GM18499 (cell line): ENCODE results near the gene HOXD12.

Experiments
- ATAC-seq: cut with Tn5 transposase; IDR thresholded peaks from one replicate; pipeline ENCODE4 v1.9.1; 2021; ENCODE audit warnings: moderate number of reproducible peaks; ENCODE audit not compliant: insufficient read depth, unreplicated experiment

The HOXD12 gene

DNA sequence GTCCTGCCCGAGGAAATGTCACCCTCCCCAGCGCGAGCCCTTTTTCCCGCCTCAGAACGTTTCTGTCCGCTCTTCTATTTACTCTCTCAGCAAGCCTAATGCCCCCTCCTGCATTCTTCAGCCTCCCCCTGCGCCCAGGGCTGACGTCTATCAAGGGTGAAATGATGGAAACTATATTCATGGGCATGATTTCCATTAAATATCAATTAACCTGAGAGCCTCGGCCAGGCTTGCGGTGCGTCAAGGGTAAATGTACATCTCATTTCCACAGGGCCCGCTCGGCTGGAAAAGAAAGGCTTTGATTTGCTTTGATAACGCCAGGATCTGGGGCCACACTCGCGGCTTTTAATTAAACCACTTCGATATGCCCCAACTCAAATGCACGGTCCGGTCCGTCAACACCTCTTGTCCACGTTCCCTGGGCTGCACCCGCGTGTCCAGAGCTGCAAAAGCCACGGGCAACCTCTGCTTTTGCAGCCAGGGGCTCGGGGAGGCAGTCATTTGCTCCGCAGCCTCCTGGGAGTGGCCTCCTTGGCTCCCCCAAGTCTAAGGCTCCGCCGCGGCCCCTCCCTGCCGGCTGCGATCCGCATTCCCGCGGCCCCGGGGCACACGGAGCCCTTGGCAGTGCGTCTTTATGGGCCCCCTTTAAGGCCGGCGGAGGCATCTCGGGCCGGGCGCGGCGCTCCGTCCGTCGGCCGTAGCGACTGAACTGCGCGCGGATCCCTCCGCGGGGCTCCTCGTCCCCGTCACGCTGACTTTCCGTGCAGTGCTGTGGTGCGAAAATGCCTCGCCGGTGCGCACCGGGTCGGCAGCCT is 29.6 kb downstream of the HOXD12 start, which contains the start of gene HOXD8:
HOXD8 (plus strand) TSS at position 724 of the 815 bp plus-strand sequence. CDS start 662 bp downstream, outside the sequence.
- no peak for ATAC-seq

DNA sequence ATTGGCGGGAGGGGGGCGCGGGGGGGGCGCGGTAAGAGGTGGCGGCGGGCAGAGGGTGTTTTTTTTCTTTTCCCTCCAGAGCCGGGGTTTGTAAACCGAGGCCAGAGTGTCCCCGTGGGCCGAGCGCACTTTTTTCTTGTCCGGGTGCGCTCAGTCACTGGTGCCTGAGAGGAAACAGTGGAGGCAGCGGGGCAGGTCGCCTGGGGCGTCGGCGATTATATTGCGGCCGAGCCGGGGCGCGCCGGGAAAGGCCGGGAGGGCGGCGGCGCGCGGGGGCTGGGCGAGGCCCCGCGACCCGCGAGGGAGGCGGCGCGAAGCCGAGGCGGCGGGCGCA is 30.2 kb downstream of the HOXD12 start:
- ATAC-seq: no peak

DNA sequence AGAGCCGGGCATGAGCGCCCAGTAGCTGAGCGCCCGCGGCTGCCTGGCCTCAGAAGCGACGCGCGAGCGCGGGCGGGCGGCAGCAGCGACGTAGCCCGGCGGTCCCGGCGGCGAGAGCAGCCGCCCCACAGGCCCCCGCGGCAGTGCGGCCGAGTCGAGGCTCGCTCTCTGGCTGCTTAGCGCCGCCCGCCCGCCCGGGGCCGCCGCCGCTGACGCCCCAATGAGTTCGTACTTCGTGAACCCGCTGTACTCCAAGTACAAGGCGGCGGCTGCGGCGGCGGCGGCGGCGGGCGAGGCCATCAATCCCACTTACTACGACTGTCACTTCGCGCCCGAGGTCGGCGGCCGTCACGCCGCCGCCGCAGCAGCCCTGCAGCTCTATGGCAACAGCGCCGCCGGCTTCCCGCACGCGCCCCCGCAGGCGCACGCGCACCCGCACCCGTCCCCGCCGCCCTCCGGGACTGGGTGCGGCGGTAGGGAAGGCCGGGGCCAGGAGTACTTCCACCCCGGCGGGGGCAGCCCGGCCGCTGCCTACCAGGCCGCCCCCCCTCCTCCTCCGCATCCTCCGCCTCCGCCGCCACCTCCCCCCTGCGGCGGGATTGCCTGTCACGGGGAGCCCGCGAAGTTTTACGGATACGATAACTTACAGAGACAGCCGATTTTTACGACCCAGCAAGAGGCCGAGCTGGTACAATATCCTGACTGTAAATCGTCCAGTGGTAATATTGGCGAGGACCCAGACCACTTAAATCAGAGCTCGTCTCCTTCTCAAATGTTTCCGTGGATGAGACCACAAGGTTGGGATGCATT is 30.8 kb downstream of the HOXD12 start:
- ATAC-seq: no peak

DNA sequence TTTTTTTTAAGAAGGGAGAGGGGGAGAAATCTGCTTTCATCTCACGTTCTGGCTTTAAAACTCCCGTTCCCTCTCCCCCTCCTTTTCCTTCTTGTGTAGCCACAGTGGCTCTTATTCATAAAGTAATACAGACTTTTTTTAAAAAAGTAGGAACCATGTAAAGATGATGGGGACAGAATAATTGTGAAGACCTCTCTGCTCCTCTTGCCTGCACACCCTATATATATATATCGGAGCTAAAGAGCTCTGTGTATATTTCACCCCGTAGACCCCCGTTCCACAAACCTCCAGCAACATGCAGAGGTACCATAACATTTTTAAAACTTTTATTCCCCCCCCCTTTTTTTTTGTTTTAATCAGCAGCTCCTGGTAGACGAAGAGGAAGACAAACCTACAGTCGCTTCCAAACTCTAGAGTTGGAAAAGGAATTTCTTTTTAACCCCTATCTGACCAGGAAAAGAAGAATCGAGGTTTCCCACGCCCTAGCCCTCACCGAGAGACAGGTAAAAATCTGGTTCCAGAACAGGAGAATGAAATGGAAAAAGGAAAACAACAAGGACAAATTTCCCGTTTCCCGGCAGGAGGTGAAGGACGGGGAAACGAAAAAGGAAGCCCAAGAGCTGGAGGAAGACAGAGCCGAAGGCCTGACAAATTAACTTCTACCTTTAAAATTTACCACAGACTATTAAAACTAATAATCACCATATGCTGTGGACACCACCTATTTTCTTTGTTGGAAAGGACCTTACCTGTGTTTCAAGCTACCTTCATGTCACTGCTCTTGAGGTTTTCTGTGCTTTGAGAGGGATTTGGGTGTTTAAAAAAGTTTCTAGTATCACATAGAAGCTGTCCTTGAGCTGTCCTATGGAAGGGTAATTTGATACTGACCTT is 31.6 kb downstream of the HOXD12 start:
- no peak for ATAC-seq

DNA sequence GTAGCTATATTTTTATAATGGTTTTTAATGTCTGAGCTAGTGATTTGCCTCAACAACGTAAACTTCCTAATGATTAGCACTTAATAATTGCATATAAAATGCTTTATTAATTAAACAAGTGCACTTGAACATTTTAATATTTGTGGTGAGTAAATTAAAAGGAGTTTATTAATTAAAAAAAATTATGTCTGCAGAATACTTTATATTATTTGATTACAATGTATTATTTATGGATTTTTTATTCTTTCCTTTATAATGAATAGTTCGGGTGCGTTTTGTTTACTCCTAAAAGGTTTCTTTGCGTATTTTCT is 32.2 kb downstream of the HOXD12 start:
- no peak for ATAC-seq

DNA sequence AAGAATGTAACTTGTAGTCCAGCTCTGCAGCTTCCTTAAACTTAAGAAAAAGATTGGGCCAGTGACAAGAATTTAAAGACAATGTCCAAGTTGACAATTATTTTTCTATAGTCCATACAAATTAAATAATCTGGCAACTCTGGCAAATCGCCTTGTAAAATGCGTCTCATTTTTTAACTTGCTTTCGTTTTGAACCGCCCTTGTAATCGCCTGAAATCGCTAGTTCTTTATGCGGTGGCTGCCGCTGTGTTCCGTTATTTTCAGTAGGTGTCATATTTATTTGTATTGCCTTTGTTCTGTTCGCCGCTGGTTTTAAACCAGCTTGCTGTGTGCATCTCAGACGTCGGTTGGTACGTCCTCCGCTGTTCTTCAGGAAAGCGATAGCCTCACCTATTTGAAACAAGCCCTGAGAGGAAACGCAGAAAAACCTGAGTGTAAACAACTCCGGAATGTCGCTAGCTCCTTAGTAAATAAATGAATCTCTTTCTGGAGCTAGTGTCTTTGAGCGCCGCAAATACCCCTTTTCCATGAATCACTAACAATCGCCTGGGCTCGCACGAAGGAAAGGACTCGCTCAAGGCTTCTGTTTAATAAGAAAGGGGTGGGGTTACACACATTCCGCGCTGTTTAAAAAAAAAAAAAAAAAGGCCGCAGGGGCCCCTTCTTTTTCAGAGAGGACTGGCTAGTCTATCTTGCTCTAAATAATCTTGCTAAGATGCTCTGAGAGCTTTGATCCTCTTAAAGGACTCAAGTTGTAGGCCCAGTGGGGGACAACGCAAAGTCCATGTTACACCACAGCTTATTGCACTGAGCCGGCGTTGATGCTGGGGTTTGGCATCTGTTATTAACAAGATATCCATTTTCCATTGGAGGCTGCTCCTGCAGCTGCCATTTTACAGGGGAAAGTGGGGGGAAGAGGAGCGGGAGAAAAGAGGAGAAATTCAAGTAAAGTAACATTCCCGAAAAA is 32.9 kb downstream of the HOXD12 start:
- no peak for ATAC-seq

GRCh38 chr2:176133389-176133788 is 33.8 kb downstream of the HOXD12 start:
- ATAC-seq: no peak

- ATAC-seq: no peak
Measured at GRCh38 chr2:176134035-176134434, 34.4 kb downstream of the HOXD12 start.

GRCh38 chr2:176135035-176135440 is 35.4 kb downstream of the HOXD12 start:
- no peak for ATAC-seq

DNA sequence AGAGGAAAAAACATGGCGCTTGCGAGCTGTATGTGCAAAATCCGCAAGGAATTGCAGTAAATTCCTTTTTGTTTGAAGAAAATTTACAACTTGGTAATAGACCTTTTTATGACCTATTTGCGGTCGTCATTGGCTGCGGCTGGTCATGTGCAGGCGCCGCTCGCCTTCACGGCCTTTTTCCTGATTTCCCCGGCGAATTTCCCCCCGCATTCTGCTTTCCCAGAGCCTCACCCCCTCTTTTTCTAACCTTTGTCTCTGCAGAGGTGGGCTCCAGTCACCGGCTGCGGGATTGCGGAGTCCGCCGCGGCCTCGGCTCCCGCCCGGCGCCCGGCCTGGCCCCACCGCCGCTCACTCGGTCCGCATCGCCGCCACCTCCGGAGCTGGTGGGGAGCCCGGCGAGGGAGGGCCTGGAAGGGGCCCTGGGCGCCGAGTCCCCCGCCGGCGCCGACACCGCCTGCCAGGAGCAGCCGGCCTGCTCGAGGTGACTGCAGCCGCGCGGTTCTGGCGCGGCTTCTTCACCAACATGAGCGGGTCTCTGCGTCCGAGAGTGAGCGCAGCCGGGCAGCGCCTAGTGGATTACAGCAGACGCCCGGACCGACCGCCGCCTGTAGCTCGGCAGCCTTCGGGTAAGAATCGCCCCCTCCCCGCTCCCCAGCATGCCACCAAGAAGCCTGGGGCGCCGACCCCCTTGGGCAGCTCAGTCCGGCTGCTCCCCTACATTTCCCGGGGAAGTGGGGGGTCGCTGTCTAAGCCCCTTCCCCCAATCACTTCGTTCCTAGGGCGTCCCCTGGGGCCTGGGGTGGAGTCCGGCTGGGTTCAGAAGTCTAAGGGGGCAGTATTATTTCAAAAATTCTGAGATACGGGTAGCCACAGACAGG is 37.0 kb downstream of the HOXD12 start:
- ATAC-seq: no peak

- no peak for ATAC-seq
Measured at GRCh38 chr2:176137252-176137580, 37.6 kb downstream of the HOXD12 start.

GRCh38 chr2:176137906-176138305 is 38.3 kb downstream of the HOXD12 start:
- ATAC-seq: no peak

GRCh38 chr2:176138526-176138922 is 38.9 kb downstream of the HOXD12 start:
- ATAC-seq: no peak

DNA sequence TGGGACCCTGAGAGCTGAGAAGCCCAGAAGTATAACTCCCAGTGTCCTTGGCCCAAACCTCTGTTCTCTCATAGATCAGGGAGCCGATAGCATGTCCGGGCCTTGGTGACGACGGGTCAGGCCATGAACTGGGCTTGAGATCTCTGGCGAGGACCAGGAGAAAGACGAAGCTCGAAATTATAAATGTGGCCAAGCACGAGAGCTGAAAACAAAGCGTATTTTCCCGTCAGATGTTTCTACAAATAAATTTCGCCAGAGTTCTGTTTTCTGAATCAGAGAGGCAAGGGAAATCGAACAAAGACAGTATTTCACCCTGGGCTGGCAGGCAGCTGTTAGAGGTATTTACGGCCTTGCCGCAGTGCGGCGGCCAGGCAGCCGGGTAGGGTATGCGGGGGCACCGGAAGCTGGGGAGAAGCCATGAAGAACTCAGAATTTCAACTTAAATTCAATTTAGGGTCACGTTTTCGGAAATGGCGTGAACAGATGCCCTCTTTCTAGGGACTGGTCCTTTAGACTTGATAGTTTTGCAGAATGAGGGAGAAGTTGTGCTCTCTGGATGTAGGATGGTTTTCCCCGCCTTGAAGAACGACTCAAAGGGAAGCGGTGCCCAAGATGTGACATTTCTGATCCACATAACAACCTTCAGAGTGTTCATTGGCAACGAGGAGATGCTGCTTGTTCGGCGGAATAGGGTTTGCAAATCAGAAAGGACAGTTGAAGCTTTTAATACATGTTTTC is 39.5 kb downstream of the HOXD12 start:
- no peak for ATAC-seq

DNA sequence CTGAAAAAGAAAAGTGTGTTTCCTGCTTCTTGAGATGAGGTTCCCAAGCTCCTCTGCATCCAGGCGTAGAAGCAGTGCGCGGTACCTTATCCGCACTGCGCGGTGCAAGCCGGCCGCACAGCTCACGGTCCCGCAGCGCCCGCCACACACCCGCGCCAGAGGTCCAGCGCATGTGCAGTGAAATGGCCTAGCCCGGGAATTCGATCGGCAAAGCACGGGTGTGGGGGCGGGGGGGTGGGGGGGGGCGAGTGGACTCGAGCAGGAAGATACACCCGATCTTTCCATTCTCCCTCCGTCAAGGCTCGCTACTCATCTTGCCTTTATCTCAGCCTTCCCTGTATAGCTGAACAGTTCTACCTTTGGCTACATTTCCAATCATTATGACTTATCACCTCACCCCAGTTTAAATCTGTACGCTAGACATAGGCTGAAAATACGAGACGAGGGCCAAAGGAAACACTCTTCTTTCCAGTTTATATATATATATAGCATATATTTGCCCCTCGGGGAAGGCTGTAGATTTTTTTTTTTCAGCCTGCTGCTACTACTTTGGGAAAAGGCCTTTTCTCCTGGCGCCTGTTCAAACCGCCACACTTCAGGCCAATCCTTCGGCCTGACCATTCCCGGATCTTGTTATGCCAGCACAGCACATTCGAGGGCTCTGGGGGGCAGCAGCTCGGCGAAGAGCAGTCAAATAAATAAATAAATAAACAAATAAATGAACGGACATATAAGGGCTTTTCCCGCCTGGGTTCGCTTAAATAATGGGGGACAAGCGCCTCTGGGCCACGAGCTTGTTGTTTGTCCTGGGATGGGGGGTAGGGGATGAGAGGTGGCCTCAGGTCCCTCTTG is 40.3 kb downstream of the HOXD12 start:
- no peak for ATAC-seq

GRCh38 chr2:176140513-176141317 is 41.1 kb downstream of the HOXD12 start:
- ATAC-seq: no peak
